ENCODE data around the gene ACAT2. TPM values are rescaled to one million over a fixed set of nuclear protein-coding genes. Genes with fewer than 3 reads are reported as not detected.
"Not testable (repeated sequence)": the region's sequence is repeated elsewhere in the genome, so short reads cannot be mapped to it uniquely, and the experiment has no call there.

The ACAT2 gene
- total RNA-seq, 1 experiment from 2014 or later, result 156 TPM

- Histone ChIP-seq H2BK12ac (ENCODE audit: insufficient read length, low read depth, low read length) (no peak overlapping the region), H3K27me3 (ENCODE audit: insufficient read depth, low read length) (no peaks in the 10 kb centered on the region), H2BK20ac (ENCODE audit: low read depth, low read length, poor library complexity, severe bottlenecking) (no peak overlapping the region), H4K8ac (replicated peaks; ENCODE audit: insufficient read length, low read depth, low read length) (no peak overlapping the region), H4K20me1 (ENCODE audit: control insufficient read depth, insufficient read depth, insufficient read length) (no peaks in the 10 kb centered on the region), H2BK120ac (ENCODE audit: low read depth, low read length, poor library complexity, severe bottlenecking) (no peak overlapping the region), H3T11ph (ENCODE audit: low read length) (no peak overlapping the region), H3K9me3 (ENCODE audit: control insufficient read depth, low read depth, low read length) (no peaks in the 10 kb centered on the region), H3K56ac (ENCODE audit: insufficient read length, low read depth, low read length) (no peak overlapping the region), H4K5ac (ENCODE audit: insufficient read length, low read depth, low read length) (no peak overlapping the region), H3K79me2 (ENCODE audit: insufficient read depth, low read length) (peaks cover 73% of the 10 kb centered on the region), H2BK5ac (ENCODE audit: insufficient read length, low read length) (no peak overlapping the region), H3K4me1 (ENCODE audit: insufficient read depth, low read length) (no peaks in the 10 kb centered on the region), H2AK5ac (ENCODE audit: insufficient read length, low read length) (no peak overlapping the region), H3K4ac (ENCODE audit: low read depth, low read length) (no peak overlapping the region), H4K91ac (ENCODE audit: insufficient read length, low read depth, low read length) (no peak overlapping the region), H3K27ac (ENCODE audit: insufficient read length, low read depth, low read length) (no peak overlapping the region), H3K79me1 (ENCODE audit: insufficient read depth, low read depth, low read length, poor library complexity, severe bottlenecking) (no peaks in the 10 kb centered on the region), H3K4me2 (ENCODE audit: insufficient read depth, insufficient read length, low read length) (no peak overlapping the region), H2AFZ (ENCODE audit: low read length) (no peak overlapping the region), H3K9ac (ENCODE audit: extremely low read depth, insufficient read length, low read length) (no peak overlapping the region), H3K14ac (ENCODE audit: insufficient read depth, low read length) (no peak overlapping the region), H2BK15ac (ENCODE audit: low read depth, low read length) (no peak overlapping the region), H3K23me2 (ENCODE audit: insufficient read length, low read depth, low read length, poor library complexity, severe bottlenecking) (peaks cover 3% of the 10 kb centered on the region), H3K23ac (ENCODE audit: insufficient read length, low read depth, low read length) (no peak overlapping the region), H3K18ac (ENCODE audit: insufficient read length, low read depth, low read length) (no peak overlapping the region)
- no peaks in the 10 kb centered on the region; the same call in 1 of the 2 replicates for H3K27me3 Mint-ChIP-seq (ENCODE audit: low read depth)
- no CpG with 5 or more reads among the region's 6 CpGs for WGBS (ENCODE audit: extremely low coverage, insufficient read length, low lambda C conversion rate)
- H3K36me3 Mint-ChIP-seq (ENCODE audit: insufficient read depth in 1 of 3, low read depth in 3 of 3), result peaks cover 13 to 24% (median 22%) of the 10 kb centered on the region in 3 experiments
- no peak for TF ChIP-seq CTCF (conservative IDR thresholded peaks at IDR 0.05)
- no peak overlapping the region for H3K27ac Mint-ChIP-seq
- no peaks in the 10 kb centered on the region; a peak in 2 of 5 replicates for H3K9me3 Mint-ChIP-seq
- peak overlapping the region in 1 of 2 experiments; percentile 50; a peak in 1 of 5 replicates for H3K4me3 Mint-ChIP-seq
- DNase-seq, result no peak
- peaks cover 19 to 28% of the 10 kb centered on the region in 2 experiments for H3K4me1 Mint-ChIP-seq
Measured at GRCh38 chr6:159730332-159730676, 31.5 kb upstream of the ACAT2 start.

- DNase-seq; H3K9me3 ChIP-seq (ENCODE audit: control insufficient read depth, low read depth, low read length); H2AK5ac ChIP-seq (ENCODE audit: insufficient read length, low read length); H2BK20ac ChIP-seq (ENCODE audit: low read depth, low read length, poor library complexity, severe bottlenecking); H4K91ac ChIP-seq (ENCODE audit: insufficient read length, low read depth, low read length); H2BK120ac ChIP-seq (ENCODE audit: low read depth, low read length, poor library complexity, severe bottlenecking); H3K14ac ChIP-seq (ENCODE audit: insufficient read depth, low read length); H2BK12ac ChIP-seq (ENCODE audit: insufficient read length, low read depth, low read length); H3K4ac ChIP-seq (ENCODE audit: low read depth, low read length); H3K27ac ChIP-seq (ENCODE audit: insufficient read length, low read depth, low read length); H4K5ac ChIP-seq (ENCODE audit: insufficient read length, low read depth, low read length); H3K23me2 ChIP-seq (ENCODE audit: insufficient read length, low read depth, low read length, poor library complexity, severe bottlenecking); H2BK15ac ChIP-seq (ENCODE audit: low read depth, low read length); H3K79me1 ChIP-seq (ENCODE audit: insufficient read depth, low read depth, low read length, poor library complexity, severe bottlenecking); H4K8ac ChIP-seq (replicated peaks; ENCODE audit: insufficient read length, low read depth, low read length); H3K56ac ChIP-seq (ENCODE audit: insufficient read length, low read depth, low read length); H3K9ac ChIP-seq (ENCODE audit: extremely low read depth, insufficient read length, low read length); H3K18ac ChIP-seq (ENCODE audit: insufficient read length, low read depth, low read length); H3K4me3 Mint-ChIP-seq; H4K20me1 ChIP-seq (ENCODE audit: control insufficient read depth, insufficient read depth, insufficient read length); H3K9me3 Mint-ChIP-seq; H3K4me2 ChIP-seq (ENCODE audit: insufficient read depth, insufficient read length, low read length); H2AFZ ChIP-seq (ENCODE audit: low read length); H3T11ph ChIP-seq (ENCODE audit: low read length); H3K27me3 ChIP-seq (ENCODE audit: insufficient read depth, low read length); H3K27me3 Mint-ChIP-seq (ENCODE audit: low read depth); H3K4me1 ChIP-seq (ENCODE audit: insufficient read depth, low read length); H3K23ac ChIP-seq (ENCODE audit: insufficient read length, low read depth, low read length); H2BK5ac ChIP-seq (ENCODE audit: insufficient read length, low read length): not testable (repeated sequence)
- Mint-ChIP-seq H3K36me3 (ENCODE audit: insufficient read depth in 1 of 3, low read depth in 3 of 3) (peaks cover 10 to 23% (median 21%) of the 10 kb centered on the region in 3 experiments), H3K4me1 (peaks cover 15 to 19% of the 10 kb centered on the region in 2 experiments), H3K27ac (0 out of 7 replicates have a peak overlapping the region, but pooled peaks of 1 of the 3 experiments have one; percentile 70)
- H3K79me2 ChIP-seq (ENCODE audit: insufficient read depth, low read length), result peaks cover 79% of the 10 kb centered on the region
- WGBS (ENCODE audit: extremely low coverage, insufficient read length, low lambda C conversion rate), result no CpG with 5 or more reads among the region's 12 CpGs
Measured at GRCh38 chr6:159732550-159732949, 29.3 kb upstream of the ACAT2 start.

Data from H9 (cell line).